ENCODE results near the gene FPR2. TPM values are rescaled to one million over a fixed set of nuclear protein-coding genes. Genes with fewer than 3 reads are reported as not detected.

Gene FPR2
- total and polyA plus RNA-seq, 9 of the 15 experiments (the other 6 are each of a cell fraction or from before 2014, with no cell fraction given): 0.03 to 0.15 (median 0.07) TPM; not detected in 6

- TF ChIP-seq HMGXB4 (CRISPR knock-in tag; IDR thresholded peaks at IDR 0.05) (no peak), MEF2D (tag; conservative IDR thresholded peaks at IDR 0.05; ENCODE audit: low read depth) (0 out of 2 replicates have a peak, but pooled peaks have one; percentile 10), HDAC3 (IDR thresholded peaks at IDR 0.05; ENCODE audit: borderline replicate concordance, partially characterized antibody) (no peak), ZNF57 (CRISPR knock-in tag; IDR thresholded peaks at IDR 0.05) (0 out of 2 replicates have a peak, but pooled peaks have one; percentile 67), GABPB1 (CRISPR knock-in tag; IDR thresholded peaks at IDR 0.05) (no peak), SMAD1 (IDR thresholded peaks at IDR 0.05; ENCODE audit: low read depth, low read length, partially characterized antibody) (no peak), GTF3C2 (IDR thresholded peaks at IDR 0.05; ENCODE audit: borderline replicate concordance, extremely low read depth, insufficient read length) (no peak), TCF3 (CRISPR knock-in tag; IDR thresholded peaks at IDR 0.05) (0 out of 2 replicates have a peak, but pooled peaks have one; percentile 34), CHD4 (IDR thresholded peaks at IDR 0.05; ENCODE audit: insufficient read depth, insufficient replicate concordance, low read depth, low read length, poor library complexity, severe bottlenecking) (no peak), POU5F1 (IDR thresholded peaks at IDR 0.05; ENCODE audit: borderline replicate concordance, low read depth, low read length, partially characterized antibody) (no peak), ZNF384 (IDR thresholded peaks at IDR 0.05; ENCODE audit: low read depth, low read length) (no peak), THRAP3 (IDR thresholded peaks at IDR 0.05; ENCODE audit: borderline replicate concordance) (no peak), IRF1 (CRISPR knock-in tag; IDR thresholded peaks at IDR 0.05; ENCODE audit: borderline replicate concordance) (no peak), MYNN (IDR thresholded peaks at IDR 0.05) (no peak), MYNN (CRISPR knock-in tag; IDR thresholded peaks at IDR 0.05) (no peak), HNRNPLL (IDR thresholded peaks at IDR 0.05; ENCODE audit: low read depth, low read length, poor library complexity, severe bottlenecking) (no peak), RBFOX2 (IDR thresholded peaks at IDR 0.05; ENCODE audit: low read depth, low read length) (peak; percentile 44), MLLT1 (IDR thresholded peaks at IDR 0.05) (peak in 1 of 2 experiments; percentile 45; a peak in 2 of 4 replicates), MYBL2 (IDR thresholded peaks at IDR 0.05; ENCODE audit: low read depth) (no peak), MYBL2 (CRISPR knock-in tag; IDR thresholded peaks at IDR 0.05; ENCODE audit: borderline replicate concordance) (no peak), SMARCE1 (IDR thresholded peaks at IDR 0.05) (peak; percentile 58; the same call in 1 of the 2 replicates)
Observed at GRCh38 chr19:51799034-51799773, 38.2 kb downstream of the FPR2 start (continued).

Data from K562 (cell line).